COLO668 (cell line): ENCODE data around the gene CYP21A2.

Experiments
- DNase-seq: peaks from one replicate; lab custom pipeline; 2025; ENCODE audit not compliant: unreplicated experiment; lab: John Stamatoyannopoulos, UW

Gene CYP21A2

DNA sequence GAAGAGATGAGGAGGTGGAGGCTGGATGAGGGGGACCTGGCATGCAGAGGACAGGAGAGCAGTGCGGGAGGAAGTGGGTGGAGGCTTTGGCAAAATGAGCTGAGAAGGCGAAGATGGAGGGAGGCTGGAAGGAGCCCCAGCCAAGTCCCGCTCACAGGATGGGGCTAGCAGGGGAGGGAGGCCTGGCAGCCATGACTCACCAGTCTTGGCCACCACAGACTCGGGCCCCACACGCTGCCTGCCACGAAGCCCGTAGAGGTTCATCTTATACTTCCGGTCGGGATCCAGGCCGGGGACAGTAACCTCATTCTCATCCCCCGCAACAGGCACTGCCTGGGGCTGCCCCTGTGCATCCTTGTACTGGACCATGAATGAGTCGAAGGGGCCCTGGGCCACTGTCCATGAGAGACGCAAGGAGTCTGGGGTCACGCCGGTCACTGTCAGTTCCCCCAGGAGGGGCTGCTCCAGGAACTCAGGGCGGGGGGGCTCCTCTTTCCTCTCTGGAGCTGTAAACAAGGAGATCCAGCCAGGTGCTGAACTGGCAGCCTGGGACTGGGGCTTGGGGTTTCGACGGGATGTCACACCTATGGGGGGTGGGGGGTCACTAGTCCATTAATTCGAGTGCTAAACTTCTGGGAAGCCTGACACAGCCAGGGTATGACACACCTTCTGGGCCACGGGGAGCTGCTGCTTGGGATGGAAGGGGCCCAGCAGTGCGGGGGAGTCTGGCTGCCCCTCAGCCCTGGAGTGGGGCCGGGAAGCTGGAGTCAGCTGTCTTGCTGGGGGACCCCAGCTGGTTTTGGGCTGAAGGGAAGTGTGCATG is 43.2 kb downstream of the CYP21A2 start:
- no peak for DNase-seq

DNA sequence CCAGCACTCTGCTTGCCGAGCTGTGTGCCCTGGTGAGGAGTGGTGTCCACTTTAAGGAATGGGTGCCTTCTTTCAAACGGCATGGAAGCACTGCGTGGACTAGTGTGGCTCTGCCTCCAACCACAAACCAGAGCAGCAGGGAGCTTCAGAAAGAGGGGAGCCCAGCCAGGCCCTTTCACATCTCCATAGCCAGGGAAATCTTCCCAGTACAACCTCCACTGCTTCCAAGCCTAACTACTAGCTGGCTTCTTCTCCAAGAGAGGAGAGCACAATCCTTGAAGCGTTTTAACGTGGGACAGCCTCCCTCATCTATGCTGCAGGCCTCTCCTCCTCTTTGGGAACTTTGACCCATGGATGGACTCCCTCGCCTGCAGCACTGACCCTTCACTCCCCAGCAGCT is 44.3 kb downstream of the CYP21A2 start:
- DNase-seq: no peak

DNA sequence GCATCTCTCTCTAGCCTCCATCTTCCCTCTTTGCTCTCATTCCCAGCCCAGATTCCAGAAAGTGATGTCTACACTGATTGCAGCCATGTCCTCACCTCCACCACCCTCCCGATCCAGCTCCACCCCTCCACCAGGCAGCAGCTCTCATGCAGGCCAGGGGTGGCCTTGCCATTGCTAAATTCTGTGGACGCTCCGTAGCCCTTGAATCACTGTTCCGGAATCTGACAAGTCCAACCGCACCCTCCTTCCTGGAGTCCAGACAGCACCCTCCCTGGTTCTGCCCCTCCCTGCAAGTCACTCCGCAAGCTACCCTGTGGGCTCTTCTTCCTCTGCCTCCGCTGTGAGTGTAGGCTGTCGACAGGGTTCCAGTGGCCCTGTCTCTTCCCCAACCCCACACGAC is 44.7 kb downstream of the CYP21A2 start:
- no peak for DNase-seq

DNA sequence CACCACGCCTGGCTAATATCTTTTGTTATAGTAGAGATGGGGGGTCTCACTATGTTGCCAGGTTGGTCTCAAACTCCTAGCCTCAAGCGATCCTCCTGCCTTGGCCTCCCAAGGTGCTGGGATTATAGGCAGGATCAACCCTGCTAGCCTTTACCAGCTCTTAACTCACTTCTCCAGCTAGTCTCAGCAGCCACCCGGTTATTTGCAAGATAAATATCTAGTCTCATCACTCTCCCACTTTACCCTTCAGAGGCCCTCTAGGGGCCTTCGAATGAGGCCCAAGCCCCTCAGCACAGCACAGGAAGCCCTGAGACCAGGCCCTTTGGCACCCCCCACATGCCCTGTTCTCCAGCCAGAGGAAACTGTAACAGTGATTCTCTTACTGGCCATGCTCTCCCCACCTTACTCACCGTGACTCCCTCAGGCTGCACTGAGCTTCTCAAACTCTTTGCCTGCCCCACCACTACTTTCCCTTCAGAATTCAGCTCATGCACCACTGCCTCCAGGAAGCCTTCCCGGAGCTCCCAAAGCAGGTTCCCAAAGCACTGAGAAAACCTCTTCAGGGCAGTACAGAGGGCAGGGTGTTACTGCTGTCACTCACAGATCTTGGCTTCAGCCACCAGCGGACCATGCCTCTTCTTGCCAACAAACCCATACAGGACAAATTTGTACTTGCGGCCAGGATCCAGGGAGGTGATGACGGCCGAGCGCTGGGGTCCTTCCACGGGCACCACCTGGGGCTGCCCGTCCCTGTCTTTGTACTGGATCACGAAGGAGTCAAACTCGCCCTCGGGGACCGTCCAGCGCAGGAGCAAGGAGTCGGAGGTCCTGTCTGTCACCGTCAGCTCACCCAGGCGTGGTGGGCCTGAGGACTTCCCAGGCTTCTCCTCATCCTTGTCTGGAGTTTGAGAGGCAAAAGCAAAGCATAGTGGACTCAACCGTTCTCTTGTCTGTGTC is 45.9 kb downstream of the CYP21A2 start:
- no peak for DNase-seq

DNA sequence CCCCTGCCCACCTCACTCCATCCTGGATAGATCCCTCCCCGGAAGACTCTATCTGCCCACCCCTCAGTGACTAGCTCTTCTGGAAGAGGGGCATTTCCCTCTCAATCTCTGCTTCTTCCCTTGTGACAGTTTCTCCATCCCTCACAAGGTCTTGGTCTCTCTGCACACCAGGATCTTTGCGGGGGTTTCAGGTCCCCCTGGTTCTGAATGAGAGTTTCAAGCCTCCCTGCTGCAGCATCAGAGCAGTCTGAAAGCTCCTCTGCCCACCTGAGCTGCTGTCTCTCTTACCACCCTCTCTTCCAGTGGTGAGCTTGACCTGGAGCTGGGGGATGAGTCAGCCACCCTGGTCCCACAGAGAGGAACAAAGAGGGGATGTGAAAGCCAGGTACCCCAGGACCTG is 46.6 kb downstream of the CYP21A2 start:
- no peak for DNase-seq

DNA sequence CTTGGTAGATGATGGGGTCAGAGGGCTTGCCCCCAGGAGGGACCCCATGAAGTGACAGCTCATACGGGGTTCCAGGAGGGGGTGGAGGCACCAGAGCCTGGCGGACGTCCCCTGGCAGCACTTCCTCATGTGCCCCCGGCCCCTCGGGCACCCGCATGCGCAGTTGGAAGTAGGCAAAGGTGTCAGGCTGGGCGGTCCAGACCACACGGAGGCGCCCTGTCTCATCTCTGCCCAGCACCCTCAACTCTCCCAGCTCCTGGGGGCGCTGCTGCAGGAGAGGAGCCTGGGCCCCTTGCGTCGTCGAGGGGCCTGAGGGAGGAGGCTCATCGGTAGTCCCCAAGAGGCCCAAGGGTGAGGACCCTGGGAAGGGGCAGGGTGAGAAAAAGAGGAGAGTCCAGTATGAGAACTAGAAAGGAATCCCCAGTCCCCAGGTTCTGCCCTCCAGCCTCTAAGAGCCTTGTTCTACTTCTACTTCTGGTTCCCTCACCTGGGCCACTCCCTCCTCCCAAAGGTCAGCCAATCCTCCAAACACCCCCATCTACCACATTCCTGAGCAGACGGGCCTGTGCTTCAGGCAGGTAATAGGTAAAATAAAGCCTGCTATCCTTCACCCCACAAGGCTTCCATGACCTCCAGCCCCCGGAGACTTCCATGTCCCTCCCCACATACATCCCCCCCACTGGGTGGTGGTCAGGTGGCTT is 47.7 kb downstream of the CYP21A2 start:
- DNase-seq: no peak

DNA sequence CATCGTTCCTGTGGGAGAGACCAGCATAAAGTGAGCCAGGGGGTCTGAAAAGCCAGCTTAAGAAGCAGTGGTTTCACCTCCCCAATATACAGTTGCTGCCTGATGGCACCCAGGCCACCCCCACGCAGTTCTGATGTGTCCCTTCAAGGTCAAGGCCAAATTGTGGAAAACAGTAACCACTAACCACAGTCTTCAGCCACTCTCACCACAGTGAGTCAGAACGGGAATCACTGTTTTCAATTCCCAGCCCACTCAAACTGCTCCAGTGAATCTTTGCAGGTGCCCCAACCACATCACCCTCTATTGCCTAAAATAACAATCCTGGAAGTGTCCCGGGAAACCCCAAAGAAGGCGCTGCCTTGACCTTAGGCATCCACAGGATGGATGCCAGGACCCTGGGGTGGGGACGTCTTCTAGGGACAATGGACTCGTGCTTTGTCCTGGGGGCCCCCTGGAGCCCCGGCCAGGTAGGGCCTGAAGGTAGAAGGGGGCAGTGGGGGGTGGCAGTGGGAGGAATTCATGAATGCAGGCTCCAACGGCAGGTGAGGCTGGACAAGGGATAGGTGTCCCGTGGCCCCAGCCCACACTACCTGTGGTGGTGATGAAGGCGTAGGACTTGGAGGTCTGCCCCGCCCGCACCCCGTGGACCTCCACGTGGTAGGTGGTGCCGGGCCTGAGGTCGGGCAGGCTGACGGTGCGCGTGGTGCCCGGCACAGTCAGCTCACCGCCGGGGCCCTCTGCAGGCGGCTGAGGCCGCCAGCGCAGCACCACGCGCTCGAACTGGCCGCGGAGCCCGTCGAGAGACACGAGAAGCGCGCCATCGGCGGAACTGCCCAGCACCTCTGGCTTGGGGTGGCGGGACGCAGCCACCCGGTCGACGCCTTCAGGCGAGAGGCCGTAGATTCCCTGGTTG is 48.7 kb downstream of the CYP21A2 start:
- no peak for DNase-seq

DNA sequence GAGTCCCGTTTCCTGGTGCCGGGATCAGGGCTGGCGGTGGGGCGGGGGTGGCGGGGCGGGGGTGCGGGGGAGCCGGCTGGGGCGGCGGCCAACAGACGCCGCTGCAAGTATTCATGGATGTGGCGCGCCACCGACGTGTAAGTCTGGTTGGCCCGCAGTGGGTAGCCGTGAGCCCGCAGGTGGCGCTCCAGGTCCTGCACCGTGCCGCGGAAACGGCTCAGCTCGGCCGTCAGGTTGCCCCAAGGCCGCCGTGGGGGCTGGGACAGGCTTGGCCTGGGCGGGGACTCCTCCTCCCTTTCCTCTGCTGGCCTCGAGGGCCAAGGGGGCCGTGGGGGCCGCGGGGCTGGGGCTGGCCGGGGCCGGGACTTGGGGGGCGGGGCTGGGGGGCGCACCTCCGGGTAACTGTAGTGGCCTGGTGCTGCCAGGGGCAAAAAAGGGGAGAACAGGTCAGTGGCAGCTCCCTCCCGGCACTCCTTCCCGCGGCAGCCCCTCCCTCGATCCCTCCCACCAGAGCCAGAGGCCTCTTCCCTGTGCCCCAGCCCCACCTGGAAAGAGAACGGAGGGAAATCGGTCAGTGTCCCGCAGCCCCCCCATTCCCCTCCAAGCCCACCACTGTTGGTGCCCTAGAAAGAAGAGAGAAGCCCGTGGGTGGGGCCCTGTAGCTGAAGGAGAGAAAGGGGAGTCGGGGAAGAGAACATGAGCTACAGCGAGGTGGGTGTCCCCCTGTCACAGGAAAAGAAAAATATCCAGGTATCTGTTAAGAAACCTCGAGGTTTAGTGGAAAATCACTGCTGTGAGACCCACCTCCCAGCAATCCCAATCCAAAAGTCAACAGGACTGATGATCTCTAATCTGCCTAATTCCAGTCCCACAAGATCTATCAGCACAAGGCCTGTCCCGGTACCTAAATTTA is 49.6 kb downstream of the CYP21A2 start:
- peak; percentile 63 for DNase-seq

DNA sequence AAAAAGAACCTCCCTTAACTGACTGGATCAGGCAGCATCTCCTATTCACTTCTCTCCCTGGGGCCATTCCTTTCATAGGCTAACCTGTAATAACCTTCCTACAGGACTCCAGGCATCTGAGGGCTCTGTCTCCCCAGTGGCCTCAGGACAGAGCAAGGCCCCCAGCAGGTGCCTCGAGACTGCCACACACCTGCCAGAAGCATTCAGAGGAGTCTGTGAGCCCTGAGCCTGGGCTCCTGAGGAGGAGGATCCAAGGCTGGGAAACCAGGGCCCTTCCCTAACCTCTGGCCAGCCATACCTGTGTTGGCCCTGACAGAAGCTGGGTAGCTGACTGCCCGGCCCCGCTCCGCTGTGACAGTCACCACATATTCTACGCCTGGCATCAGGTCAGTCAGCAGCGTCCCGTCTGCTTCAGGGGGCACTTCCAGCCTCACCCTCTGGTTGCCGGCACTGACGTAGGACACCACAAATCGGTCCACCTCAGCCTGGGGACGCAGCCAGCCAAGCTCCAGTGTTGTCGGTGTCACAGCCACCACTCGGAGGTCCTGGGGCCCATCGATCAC is 50.4 kb downstream of the CYP21A2 start:
- DNase-seq: no peak

DNA sequence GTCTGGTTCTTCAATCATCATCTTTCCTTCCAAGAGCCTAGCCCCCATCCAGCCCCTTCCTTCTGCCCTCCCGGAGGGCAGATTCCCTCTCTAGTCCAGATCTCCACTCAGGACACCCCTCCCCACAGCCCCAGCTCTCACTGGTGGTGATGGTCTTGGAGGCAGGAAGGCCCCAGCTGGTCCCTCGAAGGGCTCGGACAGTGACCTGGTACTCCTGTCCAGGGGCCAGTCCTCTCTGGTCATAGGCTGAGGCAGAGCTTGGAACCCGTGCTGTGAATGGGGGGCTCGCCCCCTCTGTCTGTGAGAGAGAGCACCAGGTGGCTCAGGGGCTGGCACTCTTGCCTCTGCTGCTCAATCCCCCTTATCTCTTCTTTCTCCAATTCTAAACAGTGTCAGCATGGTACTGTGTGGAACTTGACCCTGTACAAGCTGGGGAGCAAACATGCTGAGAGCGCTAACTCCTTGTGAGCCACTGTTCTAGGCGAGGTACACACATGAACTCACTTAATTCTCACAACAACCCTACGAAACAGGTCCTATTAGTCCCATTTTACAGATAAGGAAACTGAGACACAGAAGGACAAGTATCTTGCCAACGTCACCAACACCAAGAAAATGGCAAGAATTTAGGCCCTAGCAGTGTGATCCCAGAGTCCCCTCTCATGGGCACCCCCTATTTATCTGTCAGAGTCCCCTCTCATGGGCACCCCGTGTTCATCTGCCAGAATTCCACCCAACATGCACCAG is 51.0 kb downstream of the CYP21A2 start:
- no peak for DNase-seq
